Naive thymus-derived CD4-positive, alpha-beta T cell (primary cell): ENCODE data around the gene RUNX3. TPM values are rescaled to one million over a fixed set of nuclear protein-coding genes. Genes with fewer than 3 reads are reported as not detected.

Experiments
- ATAC-seq: fragments of 150-1000 bp; cut with Tn5 transposase; 2 replicates; pipeline ENCODE4 v1.10.0; 2021; ENCODE audit warnings: mild to moderate bottlenecking, moderate library complexity
- CTCF ChIA-PET: fragments of 350-600 bp; sonication (Branson Sonifier 250); formaldehyde crosslinking; loops from one replicate; lab custom pipeline; 2021; ENCODE audit warnings: antibody characterized with exemption; lab: Charles Lee
- POLR2A ChIA-PET: fragments of 350-600 bp; sonication (Branson Sonifier 250); formaldehyde crosslinking; loops from one replicate; lab custom pipeline; 2021; ENCODE audit warnings: antibody characterized with exemption, inconsistent platforms; lab: Charles Lee
- DNase-seq, 9 donors: peaks; one replicate each; pipeline versions ENCODE4 v3.0.0 to v3.0.0-alpha.2; 2020 to 2022; ENCODE audit warnings: mixed read lengths in 1 of 9
- H3K27ac ChIP-seq: one replicate; pipeline ENCODE4 v1.7.0; 2013; ENCODE audit warnings: mild to moderate bottlenecking, low read depth, low read length, moderate library complexity
- H3K27me3 ChIP-seq, 2 donors: one replicate each; pipeline ENCODE4 v1.7.0; 2013; ENCODE audit warnings: low read length in 2 of 2, mild to moderate bottlenecking in 2 of 2, moderate library complexity in 2 of 2; ENCODE audit not compliant: control insufficient read depth in 2 of 2, insufficient read depth in 2 of 2
- H3K36me3 ChIP-seq, 3 experiments: 1 replicate in 2 of 3; 2 replicates in 1 of 3; pipeline ENCODE4 v1.7.0; 2013; ENCODE audit warnings: low read length in 3 of 3, mild to moderate bottlenecking in 3 of 3, moderate library complexity in 1 of 3; ENCODE audit not compliant: insufficient read depth in 3 of 3, control insufficient read depth in 2 of 3
- H3K4me1 ChIP-seq, 2 donors: one replicate each; pipeline ENCODE4 v1.7.0; 2013; ENCODE audit warnings: low read length in 2 of 2, mild to moderate bottlenecking in 2 of 2, moderate library complexity in 1 of 2; ENCODE audit not compliant: control insufficient read depth in 2 of 2, insufficient read depth in 2 of 2
- H3K4me3 ChIP-seq: 2 replicates; pipeline ENCODE4 v1.7.0; 2013; ENCODE audit warnings: mild to moderate bottlenecking, low read length
- H3K9me3 ChIP-seq, 3 experiments: 1 replicate in 2 of 3; 2 replicates in 1 of 3; pipeline ENCODE4 v1.7.0; 2013; ENCODE audit warnings: low read length in 3 of 3; ENCODE audit not compliant: control insufficient read depth in 2 of 3
- H3K27ac Mint-ChIP-seq, 9 donors: one replicate each; pipeline ENCODE4 v1.8.0; 2020 to 2022; ENCODE audit warnings: mixed read lengths in 9 of 9, mild to moderate bottlenecking in 8 of 9, moderate library complexity in 5 of 9, inconsistent platforms in 2 of 9
- H3K27me3 Mint-ChIP-seq, 5 donors: one replicate each; pipeline ENCODE4 v1.8.0; 2021 to 2022; ENCODE audit warnings: mixed read lengths in 5 of 5, mild to moderate bottlenecking in 1 of 5
- H3K36me3 Mint-ChIP-seq, 5 donors: one replicate each; pipeline ENCODE4 v1.8.0; 2020 to 2022; ENCODE audit warnings: mixed read lengths in 5 of 5, mild to moderate bottlenecking in 3 of 5, inconsistent platforms in 1 of 5
- H3K4me1 Mint-ChIP-seq, 7 donors: one replicate each; pipeline ENCODE4 v1.8.0; 2020 to 2022; ENCODE audit warnings: mixed read lengths in 7 of 7, mild to moderate bottlenecking in 3 of 7, inconsistent platforms in 1 of 7
- H3K4me3 Mint-ChIP-seq, 10 donors: one replicate each; pipeline ENCODE4 v1.8.0; 2020 to 2022; ENCODE audit warnings: mild to moderate bottlenecking in 10 of 10, mixed read lengths in 10 of 10, moderate library complexity in 6 of 10, inconsistent platforms in 2 of 10
- H3K9me3 Mint-ChIP-seq, 11 donors: one replicate each; pipeline ENCODE4 v1.8.0; 2020 to 2022; ENCODE audit warnings: mixed read lengths in 11 of 11, mild to moderate bottlenecking in 4 of 11, inconsistent platforms in 1 of 11, moderate library complexity in 1 of 11
- intact Hi-C, 2 donors: fragments of 100-400 bp; cut with micrococcal nuclease; formaldehyde crosslinking; loops; one replicate each; pipeline ENCODE4 v1.15.1; 2023
- polyA plus RNA-seq, 2 donors: library from polyadenylated mRNA; unstranded; fragments of 300-500 nt; fragmentation: Illumina TruSeq; gene quantifications; one replicate each; pipeline ENCODE4 v1.2.3, GENCODE V29; 2021
- total RNA-seq, 6 experiments: library from RNA in 5 of 6; stranded (reverse) in 5 of 6; gene quantifications; 1 replicate in 5 of 6; 2 replicates in 1 of 6; pipeline ENCODE4 v1.2.3 and lab custom pipeline; 2021 to 2026

RUNX3 gene
- total and polyA plus RNA-seq, 7 experiments from 2014 or later = 14.2 to 135 (median 74.8) TPM

- intact Hi-C loops = no loop called here
- Mint-ChIP-seq H3K4me3 (no peak overlapping the region), H3K27me3 (no peaks in the 10 kb centered on the region), H3K4me1 (peaks cover 14 to 73% (median 24%) of the 10 kb centered on the region in 7 donors), H3K36me3 (peaks cover 0 to 18% (median 0%) of the 10 kb centered on the region in 5 donors), H3K27ac (peak overlapping the region in 1 of 9 donors; percentile 46), H3K9me3 (peaks cover 0 to 2% (median 0%) of the 10 kb centered on the region in 11 donors)
- POLR2A ChIA-PET = interaction anchor here (0.8 to 1.3 kb wide), 4 partner anchors 9 to 88 kb away, joined by 3 read pairs; no protein-coding TSS in a partner anchor
- DNase-seq (no peak), ATAC-seq (no peak)
- Histone ChIP-seq H3K27ac (no peak overlapping the region), H3K9me3 (no peaks in the 10 kb centered on the region), H3K27me3 (no peaks in the 10 kb centered on the region), H3K36me3 (no peaks in the 10 kb centered on the region), H3K4me1 (peaks cover 12 to 20% of the 10 kb centered on the region in 2 donors), H3K4me3 (no peak overlapping the region)
- CTCF ChIA-PET = interaction anchor here (1.3 to 14.1 kb wide), 3 partner anchors 36 to 166 kb away, joined by 3 to 135 read pairs (median 5); no protein-coding TSS in a partner anchor
Measured at GRCh38 chr1:24935615-24936484, 5.8 kb upstream of the RUNX3 start.

GRCh38 chr1:24935196-24935526, 5.1 kb upstream of the RUNX3 start:
- CTCF ChIA-PET = interaction anchor here (1.3 to 14.1 kb wide), 2 partner anchors 37 to 100 kb away, joined by 3 to 135 read pairs; no protein-coding TSS in a partner anchor
- DNase-seq (no peak), ATAC-seq (no peak)
- no peak overlapping the region for H3K27ac ChIP-seq
- POLR2A ChIA-PET = interaction anchor here (0.8 kb wide), 1 partner anchor 16 kb away, joined by 3 read pairs; no protein-coding TSS in a partner anchor
- Mint-ChIP-seq H3K36me3 (peaks cover 0 to 17% (median 0%) of the 10 kb centered on the region in 5 donors), H3K27ac (no peak overlapping the region), H3K4me1 (peaks cover 14 to 67% (median 24%) of the 10 kb centered on the region in 7 donors), H3K27me3 (no peaks in the 10 kb centered on the region), H3K4me3 (no peak overlapping the region), H3K9me3 (peaks cover 0 to 2% (median 0%) of the 10 kb centered on the region in 11 donors)
- no peaks in the 10 kb centered on the region for H3K36me3 ChIP-seq
- H3K9me3 ChIP-seq = no peaks in the 10 kb centered on the region
- H3K27me3 ChIP-seq = no peaks in the 10 kb centered on the region
- intact Hi-C loops = no loop called here
- H3K4me1 ChIP-seq = peaks cover 18 to 20% of the 10 kb centered on the region in 2 donors
- H3K4me3 ChIP-seq = no peak overlapping the region

- POLR2A ChIA-PET = no interaction called here
- Histone ChIP-seq H3K9me3 (no peaks in the 10 kb centered on the region), H3K4me3 (no peak overlapping the region), H3K27me3 (no peaks in the 10 kb centered on the region), H3K27ac (no peak overlapping the region), H3K4me1 (peaks cover 18 to 20% of the 10 kb centered on the region in 2 donors), H3K36me3 (no peaks in the 10 kb centered on the region)
- H3K4me1 Mint-ChIP-seq = peaks cover 13 to 63% (median 24%) of the 10 kb centered on the region in 7 donors
- no peaks in the 10 kb centered on the region for H3K27me3 Mint-ChIP-seq
- intact Hi-C loops = no loop called here
- H3K27ac Mint-ChIP-seq = peak overlapping the region in 6 of 9 donors; percentile 4 to 67 (median 38)
- CTCF ChIA-PET = interaction anchor here (1.3 to 14.1 kb wide), 3 partner anchors 37 to 101 kb away, joined by 3 to 135 read pairs (median 9); no protein-coding TSS in a partner anchor
- H3K36me3 Mint-ChIP-seq = peaks cover 0 to 15% (median 0%) of the 10 kb centered on the region in 5 donors
- ATAC-seq (no peak), DNase-seq (no peak)
- H3K4me3 Mint-ChIP-seq = no peak overlapping the region
- H3K9me3 Mint-ChIP-seq = peaks cover 0 to 2% (median 0%) of the 10 kb centered on the region in 11 donors
Measured at GRCh38 chr1:24934310-24935195, 4.5 kb upstream of the RUNX3 start.

GRCh38 chr1:24933468-24933867, 3.4 kb upstream of the RUNX3 start:
- ATAC-seq (no peak), DNase-seq (no peak)
- ChIA-PET POLR2A (interaction anchor here (0.9 to 1.6 kb wide), 2 partner anchors 61 to 89 kb away, joined by 5 to 6 read pairs; no protein-coding TSS in a partner anchor), CTCF (interaction anchor here (0.5 to 14.1 kb wide), 12 partner anchors 10 to 170 kb away, joined by 3 to 135 read pairs (median 4); no protein-coding TSS in a partner anchor)
- H3K27ac ChIP-seq = no peak overlapping the region
- Mint-ChIP-seq H3K27me3 (no peaks in the 10 kb centered on the region), H3K36me3 (peaks cover 0 to 11% (median 0%) of the 10 kb centered on the region in 5 donors), H3K9me3 (peaks cover 0 to 2% (median 0%) of the 10 kb centered on the region in 11 donors), H3K27ac (peak overlapping the region in 3 of 9 donors; percentile 19 to 79 (median 48)), H3K4me3 (peak overlapping the region in 6 of 10 donors; percentile 6 to 75 (median 48)), H3K4me1 (peaks cover 13 to 61% (median 25%) of the 10 kb centered on the region in 7 donors)
- H3K4me1 ChIP-seq = peaks cover 18 to 20% of the 10 kb centered on the region in 2 donors
- H3K4me3 ChIP-seq = no peak overlapping the region
- H3K27me3 ChIP-seq = no peaks in the 10 kb centered on the region
- H3K36me3 ChIP-seq = peaks cover 0 to 9% (median 0%) of the 10 kb centered on the region in 3 experiments
- intact Hi-C loops = loop anchor here (2.0 kb wide), 2 partner anchors 19 to 167 kb away; no protein-coding TSS in a partner anchor
- no peaks in the 10 kb centered on the region for H3K9me3 ChIP-seq

GRCh38 chr1:24932725-24933294, 2.7 kb upstream of the RUNX3 start:
- H3K27me3 Mint-ChIP-seq = no peaks in the 10 kb centered on the region
- CTCF ChIA-PET = interaction anchor here (0.5 to 14.1 kb wide), 15 partner anchors 10 to 170 kb away, joined by 3 to 135 read pairs (median 4); no protein-coding TSS in a partner anchor
- Histone ChIP-seq H3K9me3 (no peaks in the 10 kb centered on the region), H3K36me3 (peaks cover 0 to 10% (median 0%) of the 10 kb centered on the region in 3 experiments), H3K4me1 (peaks cover 20% of the 10 kb centered on the region in 2 donors), H3K27ac (no peak overlapping the region), H3K4me3 (no peak overlapping the region), H3K27me3 (no peaks in the 10 kb centered on the region)
- ATAC-seq (no peak), DNase-seq (no peak)
- POLR2A ChIA-PET = interaction anchor here (0.9 to 1.6 kb wide), 6 partner anchors 19 to 104 kb away, joined by 3 to 6 read pairs (median 4); no protein-coding TSS in a partner anchor
- peaks cover 12 to 61% (median 29%) of the 10 kb centered on the region in 7 donors for H3K4me1 Mint-ChIP-seq
- peak overlapping the region in 5 of 9 donors; percentile 30 to 79 (median 45) for H3K27ac Mint-ChIP-seq
- intact Hi-C loops = loop anchor here (1.0 to 2.0 kb wide), 5 partner anchors 20 to 168 kb away; no protein-coding TSS in a partner anchor
- H3K9me3 Mint-ChIP-seq = peaks cover 0 to 2% (median 0%) of the 10 kb centered on the region in 11 donors
- H3K36me3 Mint-ChIP-seq = peaks cover 0 to 11% (median 1%) of the 10 kb centered on the region in 5 donors
- H3K4me3 Mint-ChIP-seq = peak overlapping the region; percentile 25 to 75 (median 55)
